Retinal pigment epithelial cell (primary cell): ENCODE data around the gene COL5A2.

ENCODE experiments used
- DNase-seq: peaks from one replicate; pipeline ENCODE4 v3.0.0-alpha.2; 2010; ENCODE audit warnings: low read depth
- H3K4me3 ChIP-seq: 2 replicates; pipeline ENCODE4 v1.5.1; 2011; ENCODE audit warnings: mild to moderate bottlenecking, low read length, control low read depth, moderate library complexity
- TF ChIP-seq, protein P1 (sequence below): conservative IDR thresholded peaks from 2 replicates; pipeline ENCODE4 v1.5.1; 2011; ENCODE audit warnings: low read depth, low read length, control low read depth, inconsistent platforms

COL5A2 gene

DNA sequence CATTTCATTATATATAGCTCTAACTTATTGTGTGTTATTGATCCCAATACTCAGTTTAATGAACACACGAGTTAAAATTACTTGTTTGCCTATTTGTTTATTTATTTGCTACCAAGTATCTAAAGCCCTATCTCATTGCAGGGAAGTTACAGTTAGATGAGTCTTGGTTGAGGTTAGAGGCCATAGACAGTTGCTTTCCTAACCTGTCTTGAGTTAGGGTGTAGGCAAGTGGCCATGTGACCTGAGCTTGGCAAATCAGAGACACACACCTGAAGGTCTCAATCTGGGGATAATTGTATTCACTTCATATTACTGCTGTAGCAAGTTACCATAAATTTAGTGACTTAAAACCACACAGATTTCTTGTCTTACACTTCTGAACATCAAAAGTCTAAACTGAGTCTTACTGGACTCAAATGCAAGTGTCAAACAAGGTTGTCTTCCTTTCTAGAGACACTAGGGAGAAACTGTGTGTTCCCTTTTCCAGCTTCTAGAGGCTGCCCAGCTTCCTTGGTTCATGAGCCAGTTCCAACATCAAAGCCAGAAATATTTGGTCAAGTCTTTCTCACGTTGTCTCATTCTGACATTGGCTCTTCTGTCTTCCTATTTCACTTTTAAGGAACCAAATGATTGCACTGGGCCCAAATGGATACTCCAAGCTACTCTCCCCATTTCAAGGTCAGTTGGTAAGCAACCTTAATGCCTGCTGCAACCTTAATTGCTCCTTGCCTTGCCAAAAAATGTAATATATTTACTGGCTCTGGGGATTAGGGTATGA is 165.7 kb downstream of the COL5A2 start:
- no peak for DNase-seq
- H3K4me3 ChIP-seq: no peak overlapping the region
- TF ChIP-seq, protein P1, sequence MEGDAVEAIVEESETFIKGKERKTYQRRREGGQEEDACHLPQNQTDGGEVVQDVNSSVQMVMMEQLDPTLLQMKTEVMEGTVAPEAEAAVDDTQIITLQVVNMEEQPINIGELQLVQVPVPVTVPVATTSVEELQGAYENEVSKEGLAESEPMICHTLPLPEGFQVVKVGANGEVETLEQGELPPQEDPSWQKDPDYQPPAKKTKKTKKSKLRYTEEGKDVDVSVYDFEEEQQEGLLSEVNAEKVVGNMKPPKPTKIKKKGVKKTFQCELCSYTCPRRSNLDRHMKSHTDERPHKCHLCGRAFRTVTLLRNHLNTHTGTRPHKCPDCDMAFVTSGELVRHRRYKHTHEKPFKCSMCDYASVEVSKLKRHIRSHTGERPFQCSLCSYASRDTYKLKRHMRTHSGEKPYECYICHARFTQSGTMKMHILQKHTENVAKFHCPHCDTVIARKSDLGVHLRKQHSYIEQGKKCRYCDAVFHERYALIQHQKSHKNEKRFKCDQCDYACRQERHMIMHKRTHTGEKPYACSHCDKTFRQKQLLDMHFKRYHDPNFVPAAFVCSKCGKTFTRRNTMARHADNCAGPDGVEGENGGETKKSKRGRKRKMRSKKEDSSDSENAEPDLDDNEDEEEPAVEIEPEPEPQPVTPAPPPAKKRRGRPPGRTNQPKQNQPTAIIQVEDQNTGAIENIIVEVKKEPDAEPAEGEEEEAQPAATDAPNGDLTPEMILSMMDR: no peak

DNA sequence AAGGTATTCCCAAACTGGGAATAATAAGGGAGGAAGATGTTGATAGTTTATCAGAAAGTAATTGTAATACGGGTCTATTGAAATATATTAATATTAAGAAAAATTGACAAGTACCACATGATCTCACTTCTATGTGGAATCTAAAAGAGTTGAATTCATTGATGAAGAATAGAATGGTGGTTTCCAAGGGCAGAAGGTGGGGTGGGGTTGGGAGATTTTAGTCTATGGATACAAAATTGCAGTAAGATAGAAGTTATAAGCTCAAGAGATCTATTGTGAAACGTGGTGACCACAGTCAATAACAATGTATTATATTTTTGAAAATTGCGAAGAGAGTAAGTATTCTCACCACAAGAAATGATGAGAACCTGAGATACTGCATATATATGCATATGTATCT is 166.5 kb downstream of the COL5A2 start:
- TF ChIP-seq, protein P1: no peak
- H3K4me3 ChIP-seq: no peak overlapping the region
- no peak for DNase-seq

DNA sequence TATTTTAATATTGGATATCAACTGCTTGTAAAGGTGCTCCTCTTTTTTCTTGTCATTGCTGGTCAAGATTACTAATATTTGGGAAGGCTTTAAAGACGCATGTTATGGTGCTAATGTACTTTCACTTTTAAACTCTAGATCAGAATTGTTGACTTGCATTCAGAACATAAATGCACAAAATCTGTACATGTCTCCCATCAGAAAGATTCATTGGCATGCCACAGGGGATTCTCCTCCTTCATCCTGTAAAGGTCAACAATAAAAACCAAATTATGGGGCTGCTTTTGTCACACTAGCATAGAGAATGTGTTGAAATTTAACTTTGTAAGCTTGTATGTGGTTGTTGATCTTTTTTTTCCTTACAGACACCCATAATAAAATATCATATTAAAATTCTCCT is 167.2 kb downstream of the COL5A2 start:
- H3K4me3 ChIP-seq: no peak overlapping the region
- TF ChIP-seq, protein P1: no peak
- DNase-seq: no peak

DNA sequence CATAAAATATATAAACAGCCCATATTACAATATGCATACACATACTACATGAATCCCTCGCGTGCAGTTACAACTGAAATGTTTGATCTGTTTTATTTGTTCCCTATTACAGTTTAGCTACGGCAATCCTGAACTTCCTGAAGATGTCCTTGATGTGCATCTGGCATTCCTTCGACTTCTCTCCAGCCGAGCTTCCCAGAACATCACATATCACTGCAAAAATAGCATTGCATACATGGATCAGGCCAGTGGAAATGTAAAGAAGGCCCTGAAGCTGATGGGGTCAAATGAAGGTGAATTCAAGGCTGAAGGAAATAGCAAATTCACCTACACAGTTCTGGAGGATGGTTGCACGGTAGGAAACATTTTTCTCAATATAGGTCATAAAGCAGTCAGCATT is 169.0 kb downstream of the COL5A2 start:
- DNase-seq: no peak
- H3K4me3 ChIP-seq: no peak overlapping the region
- TF ChIP-seq, protein P1: no peak

DNA sequence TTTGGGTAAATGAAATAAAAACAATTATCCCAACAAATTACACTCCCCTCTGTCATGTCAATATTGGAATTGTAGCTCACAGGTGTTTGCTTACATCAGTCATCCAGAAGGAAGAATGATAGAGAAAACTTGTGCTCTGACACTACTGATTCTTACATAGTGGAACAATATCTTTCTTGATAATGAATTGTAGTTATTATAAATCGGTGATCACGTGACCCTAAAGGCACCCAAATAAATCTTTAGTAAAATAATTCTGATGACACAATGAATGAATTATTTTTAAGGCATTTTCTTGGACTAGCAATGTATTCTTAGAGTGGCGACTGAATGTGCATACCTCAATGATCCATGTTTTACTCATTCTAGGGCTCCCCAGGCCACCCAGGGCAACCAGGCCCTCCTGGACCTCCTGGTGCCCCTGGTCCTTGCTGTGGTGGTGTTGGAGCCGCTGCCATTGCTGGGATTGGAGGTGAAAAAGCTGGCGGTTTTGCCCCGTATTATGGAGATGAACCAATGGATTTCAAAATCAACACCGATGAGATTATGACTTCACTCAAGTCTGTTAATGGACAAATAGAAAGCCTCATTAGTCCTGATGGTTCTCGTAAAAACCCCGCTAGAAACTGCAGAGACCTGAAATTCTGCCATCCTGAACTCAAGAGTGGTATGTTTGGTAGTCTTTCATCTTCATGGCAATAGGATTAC is 170.9 kb downstream of the COL5A2 start:
- DNase-seq: no peak
- no peak overlapping the region for H3K4me3 ChIP-seq
- TF ChIP-seq, protein P1: no peak

DNA sequence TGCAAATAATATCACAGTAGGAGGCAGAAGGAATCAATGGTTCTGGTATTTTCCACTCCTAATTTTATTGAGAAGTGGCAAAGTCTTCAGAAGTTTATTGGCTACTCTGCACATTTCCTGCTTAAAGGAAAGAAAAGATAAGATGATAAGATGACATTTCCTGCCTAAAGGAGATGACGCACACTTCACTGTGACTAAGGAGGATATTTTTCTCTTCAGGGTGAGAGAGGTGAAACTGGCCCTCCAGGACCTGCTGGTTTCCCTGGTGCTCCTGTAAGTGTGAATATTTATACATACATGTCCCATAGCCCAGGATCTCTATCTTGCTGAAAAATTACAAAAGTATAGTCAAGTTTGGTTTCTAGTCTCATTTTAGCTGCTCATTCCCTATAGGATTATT is 177.5 kb downstream of the COL5A2 start:
- DNase-seq: no peak
- H3K4me3 ChIP-seq: no peak overlapping the region
- TF ChIP-seq, protein P1: no peak

DNA sequence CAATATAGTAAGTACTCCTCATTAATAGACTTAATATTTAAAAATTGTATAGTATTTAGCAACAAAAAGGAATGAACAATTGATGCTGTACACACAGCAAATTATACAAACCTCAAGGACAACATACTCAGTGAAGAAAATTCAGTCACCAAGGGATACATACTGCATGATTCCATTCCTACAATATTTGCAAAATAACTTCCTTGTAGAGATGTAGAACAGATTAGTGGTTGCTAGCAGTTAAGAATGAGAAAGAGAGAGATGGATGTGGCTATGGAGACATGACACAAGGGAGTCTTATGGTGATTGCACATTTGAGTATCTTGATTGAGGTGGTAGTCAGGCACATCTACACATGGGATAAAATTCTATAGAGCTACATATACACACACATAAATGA is 179.3 kb downstream of the COL5A2 start:
- no peak for DNase-seq
- TF ChIP-seq, protein P1: no peak
- H3K4me3 ChIP-seq: no peak overlapping the region
